Measurements from ENCODE around the gene RNF144A. TPM values are rescaled to one million over a fixed set of nuclear protein-coding genes. Genes with fewer than 3 reads are reported as not detected.

Gene RNF144A
- total and polyA plus RNA-seq, 2 experiments from 2014 or later = 2.8 to 14.7 TPM

DNA sequence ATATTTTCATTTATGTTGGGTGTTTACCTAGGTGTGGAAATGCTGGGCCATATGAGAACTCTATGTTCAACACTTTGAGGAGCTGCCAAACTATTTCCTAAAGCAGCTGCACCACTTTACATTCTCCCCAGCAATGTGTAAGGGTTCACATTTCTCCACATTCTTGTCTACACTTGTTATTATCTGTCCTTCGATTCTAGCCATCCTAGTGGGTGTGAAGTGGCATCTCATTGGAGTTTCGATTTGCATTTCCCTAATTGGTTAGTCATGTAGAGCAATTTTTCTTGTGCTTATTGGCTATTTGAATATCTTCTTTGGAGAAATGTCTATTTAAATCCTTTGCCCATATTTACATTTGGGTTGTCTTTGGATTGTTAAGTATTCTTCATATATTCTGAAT lies 21.9 kb downstream of the RNF144A start:
- H4K20me1 ChIP-seq (replicated peaks; ENCODE audit: insufficient read depth) = no peaks in the 10 kb centered on the region
- DNase-seq (ENCODE audit: low spot score) = no peak
- Mint-ChIP-seq H3K4me3 (no peak overlapping the region), H3K27ac (no peak overlapping the region), H3K9me3 (no peaks in the 10 kb centered on the region; the same call in 1 of the 3 replicates), H3K27me3 (ENCODE audit: insufficient read depth, low read depth, poor library complexity) (peaks cover 7% of the 10 kb centered on the region), H3K4me1 (peaks cover 34% of the 10 kb centered on the region), H3K36me3 (ENCODE audit: low read depth) (peaks cover 23% of the 10 kb centered on the region)
- no peaks in the 10 kb centered on the region for H3K27me3 ChIP-seq (ENCODE audit: insufficient read depth)
- no peaks in the 10 kb centered on the region for H3K79me2 ChIP-seq (replicated peaks; ENCODE audit: insufficient read depth)
- H3K4me2 ChIP-seq = no peak overlapping the region
- ATAC-seq = no peak
- H3K4me1 ChIP-seq (ENCODE audit: insufficient read depth) = peaks cover 34% of the 10 kb centered on the region
- H3K36me3 ChIP-seq (ENCODE audit: insufficient read depth) = no peaks in the 10 kb centered on the region
- no peak overlapping the region for H3K4me3 ChIP-seq
- H3K9me2 ChIP-seq (ENCODE audit: insufficient read depth) = no peaks in the 10 kb centered on the region; the same call in 1 of the 2 replicates
- TF ChIP-seq ZNF114 (CRISPR knock-in tag; IDR thresholded peaks at IDR 0.05) = no peak
- TF ChIP-seq, protein P1, sequence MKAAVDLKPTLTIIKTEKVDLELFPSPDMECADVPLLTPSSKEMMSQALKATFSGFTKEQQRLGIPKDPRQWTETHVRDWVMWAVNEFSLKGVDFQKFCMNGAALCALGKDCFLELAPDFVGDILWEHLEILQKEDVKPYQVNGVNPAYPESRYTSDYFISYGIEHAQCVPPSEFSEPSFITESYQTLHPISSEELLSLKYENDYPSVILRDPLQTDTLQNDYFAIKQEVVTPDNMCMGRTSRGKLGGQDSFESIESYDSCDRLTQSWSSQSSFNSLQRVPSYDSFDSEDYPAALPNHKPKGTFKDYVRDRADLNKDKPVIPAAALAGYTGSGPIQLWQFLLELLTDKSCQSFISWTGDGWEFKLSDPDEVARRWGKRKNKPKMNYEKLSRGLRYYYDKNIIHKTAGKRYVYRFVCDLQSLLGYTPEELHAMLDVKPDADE (IDR thresholded peaks at IDR 0.05) = no peak
- TF ChIP-seq, protein P2, sequence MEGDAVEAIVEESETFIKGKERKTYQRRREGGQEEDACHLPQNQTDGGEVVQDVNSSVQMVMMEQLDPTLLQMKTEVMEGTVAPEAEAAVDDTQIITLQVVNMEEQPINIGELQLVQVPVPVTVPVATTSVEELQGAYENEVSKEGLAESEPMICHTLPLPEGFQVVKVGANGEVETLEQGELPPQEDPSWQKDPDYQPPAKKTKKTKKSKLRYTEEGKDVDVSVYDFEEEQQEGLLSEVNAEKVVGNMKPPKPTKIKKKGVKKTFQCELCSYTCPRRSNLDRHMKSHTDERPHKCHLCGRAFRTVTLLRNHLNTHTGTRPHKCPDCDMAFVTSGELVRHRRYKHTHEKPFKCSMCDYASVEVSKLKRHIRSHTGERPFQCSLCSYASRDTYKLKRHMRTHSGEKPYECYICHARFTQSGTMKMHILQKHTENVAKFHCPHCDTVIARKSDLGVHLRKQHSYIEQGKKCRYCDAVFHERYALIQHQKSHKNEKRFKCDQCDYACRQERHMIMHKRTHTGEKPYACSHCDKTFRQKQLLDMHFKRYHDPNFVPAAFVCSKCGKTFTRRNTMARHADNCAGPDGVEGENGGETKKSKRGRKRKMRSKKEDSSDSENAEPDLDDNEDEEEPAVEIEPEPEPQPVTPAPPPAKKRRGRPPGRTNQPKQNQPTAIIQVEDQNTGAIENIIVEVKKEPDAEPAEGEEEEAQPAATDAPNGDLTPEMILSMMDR (conservative IDR thresholded peaks at IDR 0.05; ENCODE audit: low read depth in 2 of 2) = no peak
- TF ChIP-seq ZNF331 (CRISPR knock-in tag; IDR thresholded peaks at IDR 0.05; ENCODE audit: low read depth) = no peak
- TF ChIP-seq JUNB (IDR thresholded peaks at IDR 0.05; ENCODE audit: unreplicated experiment) = no peak
- TF ChIP-seq STAT1 (IDR thresholded peaks at IDR 0.05; ENCODE audit: unreplicated experiment) = no peak
- TF ChIP-seq EZH2phosphoT487 (IDR thresholded peaks at IDR 0.05; ENCODE audit: unreplicated experiment) = no peak
- H2AFZ ChIP-seq = no peak overlapping the region
- no peak overlapping the region for H3K27ac ChIP-seq (ENCODE audit: low read depth)
- H3F3A ChIP-seq (replicated peaks; ENCODE audit: low read depth) = no peaks in the 10 kb centered on the region

DNA sequence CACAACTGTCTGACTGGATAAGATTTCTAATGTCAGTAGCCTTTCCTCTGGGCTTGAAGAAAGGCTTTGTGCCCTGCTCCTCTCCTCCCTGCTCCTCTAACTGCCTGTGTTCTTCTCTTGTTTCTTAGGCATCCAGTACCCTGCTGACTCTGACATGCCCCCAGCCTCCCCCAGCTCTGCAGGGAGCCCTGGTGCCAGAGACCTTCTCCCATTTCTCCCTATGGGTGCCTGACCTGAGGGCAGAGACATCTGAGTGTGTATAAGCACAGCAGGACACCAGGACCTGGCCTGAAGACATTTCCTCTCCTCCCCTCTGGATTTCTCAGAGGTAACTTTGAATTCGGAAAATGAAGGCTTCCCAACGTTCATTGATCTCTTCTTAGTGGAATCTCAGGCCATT lies 23.6 kb downstream of the RNF144A start:
- H4K20me1 ChIP-seq (replicated peaks; ENCODE audit: insufficient read depth) = no peaks in the 10 kb centered on the region
- no peaks in the 10 kb centered on the region for H3K79me2 ChIP-seq (replicated peaks; ENCODE audit: insufficient read depth)
- peaks cover 34% of the 10 kb centered on the region for H3K4me1 ChIP-seq (ENCODE audit: insufficient read depth)
- Mint-ChIP-seq H3K4me3 (no peak overlapping the region), H3K27ac (peak overlapping the region; percentile 54; the same call in 1 of the 2 replicates), H3K9me3 (no peaks in the 10 kb centered on the region; the same call in 1 of the 3 replicates), H3K36me3 (ENCODE audit: low read depth) (peaks cover 23% of the 10 kb centered on the region), H3K4me1 (peaks cover 34% of the 10 kb centered on the region), H3K27me3 (ENCODE audit: insufficient read depth, low read depth, poor library complexity) (peaks cover 8% of the 10 kb centered on the region)
- peak; percentile 83 for ATAC-seq
- no peak overlapping the region for H3K4me3 ChIP-seq
- no peak for DNase-seq (ENCODE audit: low spot score)
- peak overlapping the region; percentile 36; the same call in 1 of the 2 replicates for H3K4me2 ChIP-seq
- no peaks in the 10 kb centered on the region for H3F3A ChIP-seq (replicated peaks; ENCODE audit: low read depth)
- H3K27ac ChIP-seq (ENCODE audit: low read depth) = no peak overlapping the region
- H2AFZ ChIP-seq = no peak overlapping the region
- H3K9me2 ChIP-seq (ENCODE audit: insufficient read depth) = no peaks in the 10 kb centered on the region
- H3K36me3 ChIP-seq (ENCODE audit: insufficient read depth) = no peaks in the 10 kb centered on the region
- H3K27me3 ChIP-seq (ENCODE audit: insufficient read depth) = no peaks in the 10 kb centered on the region
- TF ChIP-seq, protein P2 (conservative IDR thresholded peaks at IDR 0.05; ENCODE audit: low read depth in 2 of 2) = no peak
- TF ChIP-seq JUNB (IDR thresholded peaks at IDR 0.05; ENCODE audit: unreplicated experiment) (no peak), EZH2phosphoT487 (IDR thresholded peaks at IDR 0.05; ENCODE audit: unreplicated experiment) (no peak), NANOG (IDR thresholded peaks at IDR 0.05; ENCODE audit: borderline replicate concordance) (no peak), POLR2AphosphoS5 (IDR thresholded peaks at IDR 0.05; ENCODE audit: low read depth) (no peak), ZNF114 (CRISPR knock-in tag; IDR thresholded peaks at IDR 0.05) (no peak), STAT1 (IDR thresholded peaks at IDR 0.05; ENCODE audit: unreplicated experiment) (no peak), CREB1 (CRISPR knock-in tag; IDR thresholded peaks at IDR 0.05; ENCODE audit: low read depth) (no peak), EZH2 (IDR thresholded peaks at IDR 0.05; ENCODE audit: low read depth, unreplicated experiment) (no peak)
- TF ChIP-seq, protein P3, sequence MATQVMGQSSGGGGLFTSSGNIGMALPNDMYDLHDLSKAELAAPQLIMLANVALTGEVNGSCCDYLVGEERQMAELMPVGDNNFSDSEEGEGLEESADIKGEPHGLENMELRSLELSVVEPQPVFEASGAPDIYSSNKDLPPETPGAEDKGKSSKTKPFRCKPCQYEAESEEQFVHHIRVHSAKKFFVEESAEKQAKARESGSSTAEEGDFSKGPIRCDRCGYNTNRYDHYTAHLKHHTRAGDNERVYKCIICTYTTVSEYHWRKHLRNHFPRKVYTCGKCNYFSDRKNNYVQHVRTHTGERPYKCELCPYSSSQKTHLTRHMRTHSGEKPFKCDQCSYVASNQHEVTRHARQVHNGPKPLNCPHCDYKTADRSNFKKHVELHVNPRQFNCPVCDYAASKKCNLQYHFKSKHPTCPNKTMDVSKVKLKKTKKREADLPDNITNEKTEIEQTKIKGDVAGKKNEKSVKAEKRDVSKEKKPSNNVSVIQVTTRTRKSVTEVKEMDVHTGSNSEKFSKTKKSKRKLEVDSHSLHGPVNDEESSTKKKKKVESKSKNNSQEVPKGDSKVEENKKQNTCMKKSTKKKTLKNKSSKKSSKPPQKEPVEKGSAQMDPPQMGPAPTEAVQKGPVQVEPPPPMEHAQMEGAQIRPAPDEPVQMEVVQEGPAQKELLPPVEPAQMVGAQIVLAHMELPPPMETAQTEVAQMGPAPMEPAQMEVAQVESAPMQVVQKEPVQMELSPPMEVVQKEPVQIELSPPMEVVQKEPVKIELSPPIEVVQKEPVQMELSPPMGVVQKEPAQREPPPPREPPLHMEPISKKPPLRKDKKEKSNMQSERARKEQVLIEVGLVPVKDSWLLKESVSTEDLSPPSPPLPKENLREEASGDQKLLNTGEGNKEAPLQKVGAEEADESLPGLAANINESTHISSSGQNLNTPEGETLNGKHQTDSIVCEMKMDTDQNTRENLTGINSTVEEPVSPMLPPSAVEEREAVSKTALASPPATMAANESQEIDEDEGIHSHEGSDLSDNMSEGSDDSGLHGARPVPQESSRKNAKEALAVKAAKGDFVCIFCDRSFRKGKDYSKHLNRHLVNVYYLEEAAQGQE (IDR thresholded peaks at IDR 0.05; ENCODE audit: unreplicated experiment) = no peak
- TF ChIP-seq, protein P1 (IDR thresholded peaks at IDR 0.05) = no peak
